Activated CD8-positive, alpha-beta memory T cell treated with anti-CD3 and anti-CD28 coated beads, Interleukin-2, amount 50 U/mL, for 24 hours (primary cell): ENCODE results near the gene COPZ1.
"Not testable (repeated sequence)": the region's sequence is repeated elsewhere in the genome, so short reads cannot be mapped to it uniquely, and the experiment has no call there.

Experiments
- DNase-seq: peaks from one replicate; pipeline ENCODE4 v3.0.0-alpha.2; 2020; ENCODE audit errors: extremely low read depth

The COPZ1 gene

DNA sequence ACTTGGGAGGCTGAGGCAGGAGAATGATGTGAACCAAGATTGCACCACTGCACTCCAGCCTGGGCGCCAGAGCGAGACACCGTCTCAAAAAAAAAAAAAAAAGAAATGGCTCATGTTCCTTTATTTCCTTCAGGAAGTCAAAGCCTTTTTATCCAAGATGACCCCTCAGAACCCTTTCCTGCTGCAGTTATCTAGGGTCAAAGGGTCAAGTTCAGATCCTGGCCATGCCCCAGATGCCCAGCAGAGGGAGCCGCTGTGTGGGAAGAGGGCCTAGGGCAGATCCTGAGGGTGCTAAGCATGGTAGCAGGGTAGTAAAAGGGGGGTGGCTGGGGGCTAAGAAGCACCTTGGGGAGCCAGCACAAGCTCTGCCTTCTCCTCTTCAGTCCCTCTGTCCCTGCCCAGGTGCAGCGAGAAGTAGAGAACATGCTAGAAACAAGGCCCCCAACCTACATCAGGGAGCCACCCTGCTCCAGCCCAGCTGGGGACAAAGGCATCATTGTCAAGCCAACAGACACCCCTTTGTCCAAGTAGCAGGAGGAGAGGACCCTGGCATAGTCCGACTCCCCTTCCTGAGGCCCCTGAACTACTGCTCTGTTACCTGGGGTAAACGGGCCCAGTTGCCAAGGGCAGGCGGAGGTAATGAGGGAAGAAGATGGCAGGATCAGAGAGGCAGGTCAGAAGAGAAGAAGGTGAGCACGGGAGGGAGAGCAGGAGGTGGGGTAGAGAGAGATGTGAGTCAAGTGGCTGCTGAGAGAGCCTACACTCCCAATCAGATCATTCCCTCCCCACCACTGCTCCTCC, 30.6 kb upstream of the COPZ1 start:
- no peak for DNase-seq

DNA sequence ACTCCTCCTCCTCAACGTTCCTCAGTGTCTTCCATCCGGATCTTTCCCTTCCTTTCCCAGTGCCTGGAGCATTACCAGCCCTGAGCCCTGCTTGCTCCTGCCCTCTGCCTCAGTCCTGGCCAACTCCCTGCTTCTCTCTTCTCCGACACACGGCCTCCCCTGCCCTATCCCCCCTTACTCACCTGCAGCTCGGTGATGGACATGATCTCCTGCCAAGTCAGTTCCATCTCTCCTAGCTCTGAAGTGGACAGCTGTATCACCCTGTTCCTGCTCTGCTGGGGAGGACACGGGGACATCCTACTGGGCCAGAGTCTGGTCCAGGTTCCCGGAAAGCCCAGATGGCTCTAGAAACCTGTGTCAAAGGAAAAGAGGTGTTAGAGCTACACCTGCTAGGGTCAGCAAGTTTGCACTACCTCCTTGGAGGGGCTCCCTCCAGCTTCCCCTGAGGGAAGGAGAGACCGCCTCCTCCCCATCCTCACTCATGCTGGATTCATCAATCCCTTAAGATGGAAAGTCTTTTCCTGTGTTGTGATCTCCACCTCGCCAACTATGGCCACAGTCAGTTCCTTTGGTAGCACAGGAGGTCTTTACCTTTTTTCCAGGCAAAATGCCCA, 29.9 kb upstream of the COPZ1 start:
- no peak for DNase-seq

DNA sequence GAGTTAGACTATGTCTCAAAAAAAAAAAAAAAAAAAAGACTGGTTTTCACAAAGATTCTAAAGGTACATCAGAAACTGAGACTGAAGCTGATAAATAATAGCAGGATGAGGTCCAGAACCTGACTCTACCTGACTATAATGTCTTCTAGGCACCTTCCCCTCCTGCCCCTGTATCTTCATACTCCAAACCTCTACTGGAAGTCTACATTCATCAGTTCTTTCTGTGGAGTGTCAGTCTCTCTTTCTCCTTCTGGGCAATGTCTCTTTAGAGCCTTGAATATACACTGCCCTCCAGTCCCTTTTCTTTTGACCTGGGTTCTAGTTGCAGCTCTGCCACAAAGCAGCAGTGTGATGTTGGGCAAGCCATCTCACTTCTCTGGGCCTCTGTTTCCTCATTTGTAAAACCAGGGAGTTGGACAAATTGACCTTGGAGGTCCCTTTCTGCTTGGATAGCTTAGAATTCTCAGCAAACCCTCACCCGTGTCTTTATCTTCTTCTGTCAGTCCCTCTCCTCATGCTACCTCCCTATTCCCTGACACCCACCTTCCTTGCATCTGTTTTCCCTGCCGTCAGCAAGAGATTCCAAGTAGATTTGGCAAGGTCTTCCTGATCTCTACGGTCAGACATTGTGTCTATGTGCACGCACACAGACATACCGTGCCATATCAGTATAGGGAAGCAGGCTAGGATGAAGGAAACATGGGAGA, 28.4 kb upstream of the COPZ1 start:
- DNase-seq, result no peak

DNA sequence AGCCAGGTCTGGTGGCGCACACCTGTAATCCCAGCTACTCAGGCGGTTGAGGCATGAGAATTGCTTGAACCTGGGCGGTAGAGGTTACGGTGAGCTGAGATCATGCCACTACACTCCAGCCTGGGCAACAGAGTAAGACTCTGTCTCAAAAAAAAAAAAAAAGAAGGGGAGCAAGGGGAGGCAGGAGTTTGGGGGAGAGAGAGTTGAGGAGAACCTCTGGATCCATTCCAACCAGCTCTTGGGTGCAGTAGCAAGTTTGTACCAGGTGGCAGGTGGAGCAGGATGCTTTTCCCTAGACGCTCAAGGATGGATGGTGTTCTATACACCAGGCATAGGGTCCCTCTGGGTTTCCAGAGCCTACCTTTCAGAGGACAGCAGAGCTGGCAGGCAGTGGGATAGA, 26.0 kb upstream of the COPZ1 start:
- no peak for DNase-seq

DNA sequence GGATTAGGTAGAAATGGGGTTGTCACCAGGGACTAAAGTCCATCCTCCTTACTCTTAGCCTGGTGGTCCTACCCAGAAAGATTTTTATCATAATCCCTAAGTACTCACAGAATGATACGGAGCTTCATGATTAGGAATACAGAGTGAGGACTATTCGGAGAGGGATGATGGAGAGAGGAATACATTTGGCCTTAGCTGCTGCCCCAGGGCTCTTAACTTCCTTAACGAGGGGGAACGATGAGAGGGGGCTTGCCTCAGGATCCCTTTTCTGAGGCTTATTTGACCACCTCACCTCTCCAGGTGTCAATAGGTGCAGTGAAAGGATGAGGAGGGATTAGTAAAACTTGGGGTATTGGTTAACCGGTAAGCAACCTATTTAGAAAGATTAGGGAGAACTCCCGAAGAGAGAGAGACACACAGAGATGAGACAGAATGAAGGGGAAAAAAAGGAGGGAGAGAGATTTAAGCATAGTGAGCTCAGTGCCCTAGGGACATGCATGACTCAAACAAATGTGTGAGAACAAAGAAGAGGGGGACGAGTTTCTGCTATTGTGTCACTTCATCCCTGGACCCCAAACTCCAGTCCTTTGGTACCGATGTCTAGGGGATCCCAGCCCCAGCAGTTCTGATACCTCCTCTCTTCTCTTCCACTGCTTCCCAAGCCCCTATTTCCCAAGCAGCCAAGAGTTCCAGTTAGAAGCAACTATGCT, 25.3 kb upstream of the COPZ1 start:
- DNase-seq, result no peak

DNA sequence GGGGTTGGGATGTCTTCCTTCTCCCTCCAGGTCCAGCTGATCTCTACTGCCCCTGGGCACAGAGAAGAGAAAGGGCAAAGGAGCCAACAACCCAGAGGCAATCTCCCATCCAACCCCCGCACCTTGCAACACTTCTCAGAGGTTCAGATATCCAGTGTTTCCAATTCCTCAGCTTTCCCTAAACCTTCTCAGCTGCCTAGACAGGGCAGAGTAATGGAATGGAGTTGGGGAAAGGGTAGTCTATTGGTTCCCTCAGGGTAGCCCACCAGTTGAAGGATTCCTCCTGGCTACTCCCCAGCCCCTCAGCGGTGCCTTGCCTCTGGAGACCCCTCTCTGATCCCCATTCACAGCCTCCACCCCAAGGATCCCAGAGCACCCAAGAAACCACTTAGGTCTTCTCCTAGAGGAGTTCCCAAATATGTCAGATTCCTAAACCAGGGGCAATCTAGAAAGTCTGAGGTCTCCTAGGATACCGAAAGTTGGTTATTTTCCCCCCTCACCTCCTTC, 24.7 kb upstream of the COPZ1 start:
- DNase-seq, result no peak

DNA sequence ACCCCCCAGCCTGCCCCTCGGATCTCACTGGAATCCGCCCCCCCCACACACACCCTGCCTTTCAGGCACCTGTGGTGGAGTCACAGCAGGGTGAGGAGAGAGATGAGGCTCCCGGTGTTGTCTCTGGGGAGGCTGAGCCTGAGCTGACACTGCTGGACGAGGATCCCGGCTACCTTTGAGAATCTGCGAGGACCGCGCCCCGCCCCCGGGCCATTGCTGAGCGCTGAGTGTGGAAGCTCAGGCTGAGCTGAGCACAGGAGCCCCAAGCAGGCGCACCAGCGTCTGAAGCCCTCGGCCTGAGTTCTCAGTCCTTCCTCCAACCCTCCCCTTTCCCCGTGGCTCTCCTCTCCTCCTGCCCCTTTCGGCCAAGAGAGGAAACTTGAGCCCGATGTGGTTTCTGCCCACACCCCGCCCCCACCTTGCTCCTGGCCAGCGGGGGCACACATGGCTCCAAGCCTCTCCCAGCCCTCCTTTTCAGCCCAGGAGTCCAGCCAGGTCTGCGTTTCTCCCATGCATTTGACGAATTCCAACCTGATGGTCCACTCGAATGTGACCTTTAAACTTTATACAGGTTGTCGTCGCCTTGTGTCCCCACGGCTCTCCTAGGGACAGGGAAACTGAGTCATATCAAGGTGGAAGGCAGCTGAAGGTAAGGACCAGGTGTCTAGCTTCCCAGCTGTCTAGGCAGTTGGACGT, 24.1 kb upstream of the COPZ1 start, which contains the start of gene NFE2:
NFE2 (minus strand) TSS at position 284 of the 696 bp plus-strand sequence. CDS start 5,767 bp downstream, outside the sequence.
- no peak for DNase-seq

DNA sequence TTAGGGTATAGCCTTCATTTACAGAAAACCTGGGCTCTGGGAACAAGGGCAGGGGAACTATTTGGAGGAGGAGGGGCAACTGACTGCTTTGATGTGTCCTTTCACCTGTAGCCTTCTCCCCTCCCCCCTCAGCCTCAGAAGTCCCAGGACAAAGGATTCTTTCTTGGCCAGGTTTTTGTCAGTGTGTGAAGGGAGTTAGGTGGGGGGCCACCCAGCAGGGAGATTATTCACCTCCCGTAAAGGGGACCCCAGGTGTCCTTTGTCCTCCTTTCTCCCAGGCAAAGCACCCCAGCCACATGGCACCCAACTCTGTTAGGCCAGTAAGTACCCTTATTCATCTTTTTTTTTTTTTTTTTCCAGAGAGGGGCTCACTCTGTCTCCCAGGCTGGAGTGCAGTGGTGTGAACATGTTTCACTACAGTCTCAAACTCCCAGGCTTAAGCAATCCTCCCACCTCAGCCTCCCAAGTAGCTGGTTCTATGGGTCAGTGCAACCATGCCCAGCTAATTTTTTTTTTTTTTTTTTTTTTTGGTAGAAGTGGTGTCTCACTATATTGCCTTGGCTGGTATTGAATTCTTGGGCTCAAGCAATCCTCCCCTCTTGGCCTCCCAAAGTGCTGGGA, 23.4 kb upstream of the COPZ1 start:
- DNase-seq, result no peak

DNA sequence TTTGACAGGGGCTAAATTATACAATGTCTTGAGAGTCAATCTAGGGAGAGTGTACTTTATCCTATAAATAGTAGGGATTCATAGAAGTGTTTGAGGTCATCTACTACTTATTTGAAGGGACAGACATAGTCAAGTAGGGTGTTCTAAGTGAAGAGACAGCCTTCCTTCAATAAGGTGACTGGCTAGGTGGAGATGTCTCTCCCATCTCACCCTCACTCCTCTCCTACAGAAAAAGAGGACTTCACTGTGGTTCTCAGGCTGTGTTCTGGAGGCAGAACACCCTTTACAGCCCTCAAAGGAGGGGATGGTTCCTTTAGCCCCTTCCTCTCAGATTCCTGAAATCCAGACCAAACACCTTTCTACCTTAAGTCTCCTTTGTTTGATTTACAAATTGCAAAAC, 21.3 kb upstream of the COPZ1 start:
- DNase-seq, result no peak

DNA sequence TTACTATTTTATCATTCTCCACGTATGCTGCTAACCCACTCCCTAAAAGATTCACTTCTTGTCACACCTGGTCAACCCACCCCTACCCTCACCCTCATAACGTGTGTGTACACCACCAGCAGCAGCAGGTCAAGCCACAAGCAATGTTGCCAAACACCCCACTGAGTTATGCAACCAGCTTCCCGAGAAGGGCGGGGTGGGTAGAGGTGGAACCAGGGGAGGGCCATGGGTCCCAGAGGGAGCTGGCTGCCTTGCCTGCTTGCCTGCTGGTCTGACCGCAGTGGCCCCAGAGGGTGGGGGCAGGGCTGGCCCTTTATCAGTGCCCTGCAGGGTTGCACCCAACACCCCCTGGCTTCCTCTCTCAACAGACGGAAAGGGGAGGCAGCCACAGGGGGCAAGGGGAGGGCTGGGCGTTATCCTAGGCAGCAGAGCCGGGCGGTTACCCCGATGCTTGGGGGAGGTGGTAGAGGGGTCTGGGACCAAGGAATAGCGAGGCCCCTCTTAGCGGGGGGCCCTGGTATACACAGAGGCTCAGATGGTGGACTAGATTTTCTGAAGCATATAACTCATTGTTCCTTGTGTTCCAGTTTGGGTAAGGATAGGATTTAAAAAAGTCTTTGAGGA, 20.6 kb upstream of the COPZ1 start:
- DNase-seq, result no peak

DNA sequence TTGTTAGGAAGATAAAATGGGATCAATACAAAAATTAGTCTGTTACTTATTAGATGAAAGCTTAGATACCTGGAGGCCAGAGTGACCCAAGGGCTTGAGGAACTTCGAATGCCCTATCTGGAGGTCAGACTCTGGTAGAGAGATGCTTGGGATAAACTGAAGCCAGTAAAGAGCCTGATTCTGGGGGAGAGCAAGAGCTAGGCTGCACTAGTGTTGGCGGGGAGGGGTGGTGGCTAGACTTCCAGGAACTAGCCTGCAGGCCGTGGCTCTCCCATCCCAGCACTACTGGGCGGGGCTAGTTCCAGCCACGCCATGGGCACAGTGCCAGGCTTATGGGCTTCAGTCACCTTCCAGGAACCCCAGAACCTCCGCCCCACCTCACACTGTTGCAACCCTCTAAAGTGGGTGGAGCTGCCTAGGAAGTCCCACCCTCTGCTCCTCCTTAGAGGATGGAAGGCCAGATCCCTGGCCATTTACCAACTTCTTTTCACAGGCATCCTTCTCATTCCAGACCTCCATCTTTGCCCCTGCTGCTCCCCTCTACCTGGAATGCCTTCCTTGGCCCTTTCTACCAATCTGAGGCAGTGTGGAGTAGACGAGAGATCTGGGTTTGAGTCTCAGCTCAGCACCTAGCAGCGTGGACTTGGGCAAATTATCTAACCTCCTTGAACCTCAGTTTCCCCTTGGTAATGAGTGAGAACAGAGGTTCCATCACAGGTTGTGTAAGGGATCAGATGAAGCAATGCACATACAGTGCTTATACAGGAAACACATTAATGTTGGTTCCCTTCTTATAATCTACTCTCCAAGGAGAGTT, 17.8 kb upstream of the COPZ1 start:
- DNase-seq, result no peak

DNA sequence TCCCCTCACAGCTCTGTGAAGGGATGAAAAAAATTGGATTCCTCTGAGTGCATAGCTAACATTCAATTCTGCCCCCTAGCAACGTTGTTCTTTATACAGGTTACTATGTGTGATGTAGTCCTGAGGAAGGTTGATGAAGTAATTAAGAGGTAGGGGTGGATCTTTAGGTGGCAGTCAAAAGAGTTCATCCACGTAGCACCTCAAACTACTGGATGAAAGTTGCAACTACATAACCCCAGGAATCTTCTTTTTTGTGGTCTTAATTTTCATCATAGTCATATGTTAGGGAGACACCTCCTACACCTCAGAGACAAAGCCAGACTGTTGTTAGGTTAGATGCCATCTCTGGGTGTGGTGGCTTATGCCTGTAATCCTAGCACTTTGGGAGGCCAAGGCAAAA, 13.9 kb upstream of the COPZ1 start:
- no peak for DNase-seq

DNA sequence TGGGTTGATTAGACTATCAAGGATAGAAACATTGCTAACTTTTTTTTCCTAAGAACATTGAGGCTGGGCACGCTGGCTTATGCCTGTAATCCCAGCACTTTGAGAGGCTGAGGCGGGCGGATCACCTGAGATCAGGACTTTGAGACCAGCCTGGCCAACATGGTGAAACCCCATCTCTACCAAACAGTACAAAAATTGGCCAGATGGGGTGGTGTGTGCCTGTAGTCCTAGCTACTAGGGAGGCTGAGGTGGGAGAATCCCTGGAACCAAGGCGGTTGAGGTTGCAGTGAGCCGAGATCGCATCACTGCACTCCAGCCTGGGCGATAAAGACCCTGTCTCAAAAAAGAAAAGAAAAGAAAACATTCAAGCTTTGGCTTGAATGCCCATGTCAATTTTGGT, 12.6 kb upstream of the COPZ1 start:
- not testable (repeated sequence) for DNase-seq

DNA sequence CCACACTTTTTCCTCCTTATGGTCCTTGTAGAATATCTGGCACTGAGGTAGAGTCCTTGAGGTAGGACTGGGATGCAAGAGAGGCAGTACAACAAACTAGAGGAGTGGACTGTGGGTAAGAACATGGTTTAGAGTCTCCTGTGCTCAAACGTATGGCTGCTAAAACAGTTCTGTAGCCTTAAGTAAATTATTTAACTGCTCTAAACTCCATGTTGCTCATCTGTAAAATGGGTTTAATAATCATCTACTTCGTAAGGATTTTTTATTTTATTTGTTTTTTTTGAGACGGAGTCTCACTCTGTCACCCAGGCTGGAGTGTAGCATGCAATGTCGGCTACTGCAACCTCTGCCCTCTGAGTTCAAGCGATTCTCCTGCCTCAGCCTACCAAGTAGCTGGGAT, 3.6 kb upstream of the COPZ1 start:
- no peak for DNase-seq

DNA sequence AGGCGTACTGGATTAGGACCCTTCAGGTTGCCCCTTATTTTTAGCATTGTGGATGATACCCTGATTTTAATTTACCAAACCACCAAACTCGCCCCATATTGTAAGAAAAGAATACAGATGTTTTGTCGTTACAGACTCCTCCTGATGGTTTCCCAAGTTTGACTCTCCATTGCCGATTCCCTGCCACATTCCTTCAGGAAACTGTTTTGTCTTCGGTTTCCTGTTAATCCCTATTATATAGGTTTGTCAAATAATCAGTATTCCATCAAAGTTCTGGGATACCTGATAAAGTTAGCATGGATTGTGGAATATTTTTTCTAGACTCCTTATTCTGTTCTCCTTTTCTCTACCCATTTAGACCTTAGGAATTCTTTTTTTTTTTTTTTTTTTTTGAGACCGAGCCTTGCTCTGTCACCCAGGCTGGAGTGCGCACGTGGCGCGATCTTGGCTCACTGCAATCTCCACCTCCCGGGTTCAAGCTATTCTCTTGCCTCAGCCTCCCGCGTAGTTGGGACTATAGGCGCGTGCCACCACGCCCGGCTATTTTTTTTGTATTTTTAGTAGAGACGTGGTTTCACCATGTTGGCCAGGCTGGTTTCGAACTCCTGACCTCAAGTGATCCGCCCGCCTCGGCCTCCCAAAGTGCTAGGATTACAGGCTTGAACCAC, 645 bp downstream of the COPZ1 start:
- not testable (repeated sequence) for DNase-seq

DNA sequence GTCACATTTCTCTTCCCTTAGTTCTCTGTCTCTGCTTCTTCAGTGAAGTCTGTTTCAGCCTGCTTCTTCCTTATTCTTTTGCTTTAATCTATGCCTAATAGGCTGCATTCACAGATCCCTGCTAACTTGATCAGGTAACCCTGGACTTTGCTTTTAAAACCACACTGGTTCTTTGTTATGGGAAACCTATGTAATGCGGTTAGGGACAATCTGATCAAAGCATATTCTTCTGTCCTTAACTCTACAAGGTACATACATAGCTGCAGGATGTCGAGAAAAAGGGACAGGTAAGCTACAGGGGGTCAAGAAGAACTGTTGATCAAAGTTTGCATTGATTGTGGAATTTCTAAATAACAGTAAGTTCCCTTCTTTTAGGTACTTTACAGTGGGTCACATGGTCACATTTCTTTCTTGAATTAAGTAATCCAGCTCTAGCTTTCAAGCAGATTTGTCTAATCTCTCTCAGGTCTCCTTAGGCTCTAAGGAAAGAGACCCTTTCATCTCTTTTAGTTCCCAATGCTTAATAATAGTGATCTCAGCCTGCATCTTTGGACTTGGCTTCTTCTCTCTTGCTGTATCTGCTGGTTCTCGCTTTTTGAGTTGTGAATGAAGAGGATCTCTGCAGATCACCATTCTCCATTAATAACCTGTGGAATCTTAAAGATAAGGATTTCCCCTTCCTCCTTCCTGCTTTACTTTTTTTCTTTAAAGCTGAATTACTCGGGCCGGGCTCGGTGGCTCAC, 3.8 kb downstream of the COPZ1 start:
- DNase-seq, result no peak

DNA sequence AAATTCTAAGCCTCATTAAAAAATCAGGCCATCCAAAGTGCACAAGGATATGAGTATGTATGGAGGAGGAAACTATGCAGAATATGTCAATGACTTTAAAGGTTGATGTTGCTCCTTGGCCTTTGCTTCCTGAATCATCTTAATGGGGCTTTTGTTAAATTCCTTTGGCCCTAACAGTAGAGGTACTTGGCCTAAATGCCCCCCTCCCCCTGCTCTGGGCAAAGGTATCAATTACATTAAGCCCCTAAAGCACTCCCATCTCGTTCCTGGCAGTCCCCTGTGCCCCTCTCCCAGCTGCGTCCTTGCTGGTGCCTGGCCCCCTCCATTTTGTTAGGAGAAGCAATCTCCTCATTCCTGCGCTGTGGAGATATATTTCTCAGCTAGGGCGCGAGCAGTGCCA, 4.8 kb downstream of the COPZ1 start:
- no peak for DNase-seq

DNA sequence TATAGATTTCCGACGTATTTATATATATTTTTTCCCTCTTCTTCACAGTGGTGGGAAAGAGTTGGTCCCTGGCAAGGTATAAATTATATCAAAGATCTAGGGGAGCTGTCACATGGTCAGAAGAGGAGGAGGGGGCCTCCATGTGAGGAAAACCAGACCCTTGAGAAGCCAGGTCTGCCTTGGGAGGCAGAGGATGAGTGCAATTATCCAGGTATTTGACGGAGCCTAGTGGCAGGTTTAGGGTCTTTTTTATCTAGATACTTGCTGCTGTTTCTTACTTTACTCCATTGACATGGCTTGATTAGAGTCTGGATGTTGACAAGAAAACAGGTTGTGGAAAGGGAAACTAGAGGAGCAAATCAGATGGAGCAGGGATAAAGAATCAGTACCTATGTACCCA, 5.5 kb downstream of the COPZ1 start:
- no peak for DNase-seq
